D721Med (cell line): Measurements from ENCODE around the gene DSCAM.

Experiments used
- DNase-seq: peaks from one replicate; pipeline ENCODE4 v3.0.0; 2011; ENCODE audit warnings: low spot score; ENCODE audit not compliant: insufficient read length
- FAIRE-seq: peaks from 2 replicates; lab custom pipeline; 2011; peaks lifted over from hg19 to GRCh38; lab: Jason Lieb, UNC
- CTCF ChIP-seq: IDR thresholded peaks from 2 replicates; pipeline ENCODE4 v1.5.1; 2012; ENCODE audit warnings: mild to moderate bottlenecking, control low read depth; ENCODE audit not compliant: insufficient read depth; ENCODE audit errors: missing control alignments

The DSCAM gene

GRCh38 chr21:40021558-40022351, 825.2 kb downstream of the DSCAM start:
- no peak for TF ChIP-seq CTCF
- FAIRE-seq: no peak
- no peak for DNase-seq

GRCh38 chr21:40020651-40021050, 826.3 kb downstream of the DSCAM start:
- no peak for FAIRE-seq
- no peak for DNase-seq
- TF ChIP-seq CTCF: no peak

- no peak for DNase-seq
- TF ChIP-seq CTCF: no peak
- FAIRE-seq: no peak
Measured at GRCh38 chr21:40018871-40019475, 828.0 kb downstream of the DSCAM start.

- TF ChIP-seq CTCF: no peak
- FAIRE-seq (no peak), DNase-seq (no peak)
Measured at GRCh38 chr21:40016667-40017066, 830.3 kb downstream of the DSCAM start.

- no peak for TF ChIP-seq CTCF
- DNase-seq: no peak
- FAIRE-seq: no peak
Measured at GRCh38 chr21:40016234-40016633, 830.7 kb downstream of the DSCAM start.

- no peak for TF ChIP-seq CTCF
- DNase-seq: no peak
- no peak for FAIRE-seq
Measured at GRCh38 chr21:40015818-40016217, 831.1 kb downstream of the DSCAM start.

GRCh38 chr21:40014394-40014793, 832.6 kb downstream of the DSCAM start:
- FAIRE-seq: no peak
- TF ChIP-seq CTCF: no peak
- no peak for DNase-seq
